ENCODE measurements around the gene APOLD1. TPM values are rescaled to one million over a fixed set of nuclear protein-coding genes. Genes with fewer than 3 reads are reported as not detected.
A peak's percentile ranks its signal among the peaks of the same experiment; 100 is the strongest.

APOLD1 gene
- polyA plus RNA-seq, 3 donors = 0.08 to 0.21 TPM; not detected in 1

DNA sequence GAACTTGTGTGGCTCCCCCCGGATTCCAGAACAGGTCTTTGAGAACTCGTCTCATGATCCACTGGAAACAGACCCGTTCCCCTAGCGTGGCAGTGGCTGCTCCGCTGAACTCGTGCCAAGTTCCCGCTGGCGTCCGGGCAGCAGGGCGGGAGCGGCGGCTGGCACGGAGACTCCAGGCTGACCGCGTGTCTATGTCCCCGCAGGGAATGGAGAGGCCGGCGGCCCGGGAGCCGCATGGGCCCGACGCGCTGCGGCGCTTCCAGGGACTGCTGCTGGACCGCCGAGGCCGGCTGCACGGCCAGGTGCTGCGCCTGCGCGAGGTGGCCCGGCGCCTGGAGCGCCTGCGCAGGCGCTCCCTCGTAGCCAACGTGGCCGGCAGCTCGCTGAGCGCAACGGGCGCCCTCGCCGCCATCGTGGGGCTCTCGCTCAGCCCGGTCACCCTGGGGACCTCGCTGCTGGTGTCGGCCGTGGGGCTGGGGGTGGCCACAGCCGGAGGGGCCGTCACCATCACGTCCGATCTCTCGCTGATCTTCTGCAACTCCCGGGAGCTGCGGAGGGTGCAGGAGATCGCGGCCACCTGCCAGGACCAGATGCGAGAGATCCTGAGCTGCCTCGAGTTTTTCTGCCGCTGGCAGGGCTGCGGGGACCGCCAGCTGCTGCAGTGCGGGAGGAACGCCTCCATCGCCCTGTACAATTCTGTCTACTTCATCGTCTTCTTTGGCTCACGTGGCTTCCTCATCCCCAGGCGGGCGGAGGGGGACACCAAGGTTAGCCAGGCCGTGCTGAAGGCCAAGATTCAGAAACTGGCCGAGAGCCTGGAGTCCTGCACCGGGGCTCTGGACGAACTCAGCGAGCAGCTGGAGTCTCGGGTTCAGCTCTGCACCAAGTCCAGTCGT, 1.5 kb downstream of the APOLD1 start:
- 4% methylated on average over 79 of the region's 80 CpGs for WGBS (ENCODE audit: insufficient coverage)
- TF ChIP-seq CTCF (IDR thresholded peaks at IDR 0.05) = peak; percentile 16
- intact Hi-C loops (cut with micrococcal nuclease) = loop anchor here in 1 of 2 donors (10.0 kb wide), 1 partner anchor 448 kb away; no protein-coding TSS in a partner anchor

GRCh38 chr12:12788131-12788530, 2.7 kb downstream of the APOLD1 start:
- no peak overlapping the region for H3K27ac ChIP-seq (ENCODE audit: low read depth in 1 of 2, low read length in 2 of 2)
- H3K36me3 Mint-ChIP-seq = peaks cover 0 to 2% of the 10 kb centered on the region in 2 donors
- H4K20me1 ChIP-seq (ENCODE audit: insufficient read depth, low read length) = no peaks in the 10 kb centered on the region
- H3K4me3 ChIP-seq (replicated peaks in 1 of 3; ENCODE audit: low read depth in 2 of 3, low read length in 3 of 3) = no peak overlapping the region
- no peaks in the 10 kb centered on the region for H3K36me3 ChIP-seq (replicated peaks in 1 of 2; ENCODE audit: control insufficient read depth in 1 of 2, insufficient read depth in 2 of 2, low read length in 2 of 2)
- no peak overlapping the region for H3K27ac Mint-ChIP-seq
- intact Hi-C loops (cut with micrococcal nuclease) = loop anchor here in 1 of 2 donors (10.0 kb wide), 1 partner anchor 447 kb away; no protein-coding TSS in a partner anchor
- no peak overlapping the region for H3K9ac ChIP-seq (ENCODE audit: insufficient read depth, low read length, poor library complexity, severe bottlenecking)
- H3K79me2 ChIP-seq (ENCODE audit: insufficient read depth, low read length) = no peaks in the 10 kb centered on the region
- H2AFZ ChIP-seq (ENCODE audit: insufficient read depth, low read depth, low read length, poor library complexity, severe bottlenecking) = no peak overlapping the region
- peaks cover 15 to 18% of the 10 kb centered on the region in 2 donors for H3K4me1 ChIP-seq (ENCODE audit: control insufficient read depth in 1 of 2, insufficient read depth in 2 of 2, low read length in 2 of 2)
- WGBS (ENCODE audit: insufficient coverage) = 92% methylated on average over 4 of the region's 6 CpGs
- no peak overlapping the region for H3K4me2 ChIP-seq (replicated peaks; ENCODE audit: extremely low read depth, low read length, poor library complexity, severe bottlenecking)
- H3K9me3 Mint-ChIP-seq = no peaks in the 10 kb centered on the region
- H3K9me3 ChIP-seq (replicated peaks in 1 of 2; ENCODE audit: control insufficient read depth in 1 of 2, insufficient read depth in 1 of 2, low read length in 2 of 2) = no peaks in the 10 kb centered on the region
- H3K27me3 ChIP-seq (ENCODE audit: control insufficient read depth in 2 of 2, insufficient read depth in 2 of 2, low read length in 2 of 2) = no peaks in the 10 kb centered on the region
- no peak for DNase-seq
- TF ChIP-seq CTCF (IDR thresholded peaks at IDR 0.05) = no peak
- H3K4me3 Mint-ChIP-seq = no peak overlapping the region
- peaks cover 1 to 2% (median 2%) of the 10 kb centered on the region in 3 donors for H3K27me3 Mint-ChIP-seq (ENCODE audit: low read depth in 3 of 3)
- peaks cover 12% of the 10 kb centered on the region for H3K4me1 Mint-ChIP-seq

More for the DNA sequence above, 1.5 kb downstream of the APOLD1 start:
- H3K4me3 Mint-ChIP-seq = peak overlapping the region; percentile 84 to 89
- Histone ChIP-seq H3K4me2 (replicated peaks; ENCODE audit: extremely low read depth, low read length, poor library complexity, severe bottlenecking) (peak overlapping the region; percentile 91), H3K27ac (ENCODE audit: low read depth in 1 of 2, low read length in 2 of 2) (peak overlapping the region; percentile 11 to 64), H3K79me2 (ENCODE audit: insufficient read depth, low read length) (no peaks in the 10 kb centered on the region), H3K27me3 (ENCODE audit: control insufficient read depth in 2 of 2, insufficient read depth in 2 of 2, low read length in 2 of 2) (no peaks in the 10 kb centered on the region), H3K4me1 (ENCODE audit: control insufficient read depth in 1 of 2, insufficient read depth in 2 of 2, low read length in 2 of 2) (peaks cover 15 to 18% of the 10 kb centered on the region in 2 donors), H3K4me3 (replicated peaks in 1 of 3; ENCODE audit: low read depth in 2 of 3, low read length in 3 of 3) (peak overlapping the region; percentile 49 to 88 (median 64)), H4K20me1 (ENCODE audit: insufficient read depth, low read length) (no peaks in the 10 kb centered on the region), H3K9ac (ENCODE audit: insufficient read depth, low read length, poor library complexity, severe bottlenecking) (peak overlapping the region; percentile 69), H3K36me3 (replicated peaks in 1 of 2; ENCODE audit: control insufficient read depth in 1 of 2, insufficient read depth in 2 of 2, low read length in 2 of 2) (no peaks in the 10 kb centered on the region), H2AFZ (ENCODE audit: insufficient read depth, low read depth, low read length, poor library complexity, severe bottlenecking) (peak overlapping the region; percentile 100), H3K9me3 (replicated peaks in 1 of 2; ENCODE audit: control insufficient read depth in 1 of 2, insufficient read depth in 1 of 2, low read length in 2 of 2) (no peaks in the 10 kb centered on the region)
- no peaks in the 10 kb centered on the region for H3K9me3 Mint-ChIP-seq
- peaks cover 1 to 2% (median 2%) of the 10 kb centered on the region in 3 donors for H3K27me3 Mint-ChIP-seq (ENCODE audit: low read depth in 3 of 3)
- peak overlapping the region in 6 of 7 donors; percentile 7 to 81 (median 38) for H3K27ac Mint-ChIP-seq
- peaks cover 12% of the 10 kb centered on the region for H3K4me1 Mint-ChIP-seq
- DNase-seq = peak; percentile 79 to 84 (median 79)
- H3K36me3 Mint-ChIP-seq = peaks cover 3 to 9% of the 10 kb centered on the region in 2 donors
